Body of pancreas (tissue), 4 donors: ENCODE measurements around the gene FRMPD2. TPM values are rescaled to one million over a fixed set of nuclear protein-coding genes. Genes with fewer than 3 reads are reported as not detected.

ENCODE experiments used
- ATAC-seq: fragments of 150-250 bp; one replicate; pipeline ENCODE4 v1.9.1; 2016
- DNase-seq, 4 donors: peaks; one replicate each; pipeline ENCODE4 v3.0.0-alpha.2; 2019
- H3K27ac ChIP-seq, 4 donors: fragments of 200-600 bp; sonication (generic); 1 replicate in 3 of 4; 2 replicates in 1 of 4; pipeline versions ENCODE4 v1.5.1 to v1.6.1; 2016 to 2019; ENCODE audit warnings: mild to moderate bottlenecking in 1 of 4, mixed read lengths in 1 of 4, moderate library complexity in 1 of 4
- H3K27me3 ChIP-seq, 2 donors: fragments of 200-600 bp; sonication (generic); one replicate each; pipeline ENCODE4 v1.6.0; 2016; ENCODE audit warnings: mild to moderate bottlenecking in 1 of 2
- H3K36me3 ChIP-seq, 2 donors: fragments of 200-600 bp; sonication (generic); replicated peaks in 1 of 2; 2 replicates each; pipeline ENCODE4 v1.5.1; 2016; ENCODE audit warnings: low read depth in 2 of 2; ENCODE audit not compliant: insufficient read depth in 1 of 2
- H3K4me1 ChIP-seq: fragments of 200-600 bp; sonication (generic); one replicate; pipeline ENCODE4 v1.6.0; 2016
- H3K4me3 ChIP-seq, 2 donors: fragments of 200-600 bp; sonication (generic); 1 replicate in 1 of 2; 2 replicates in 1 of 2; pipeline ENCODE4 v1.5.1; 2016 to 2019
- H3K9me3 ChIP-seq, 3 donors: fragments of 200-600 bp; sonication (generic); 1 replicate in 2 of 3; 2 replicates in 1 of 3; pipeline ENCODE4 v1.5.1; 2016
- CTCF ChIP-seq, 7 experiments: fragments of 450-650 bp in 4 of 7; fragments of 200-600 bp in 3 of 7; sonication (generic) in 3 of 7; IDR thresholded peaks; one replicate each; pipeline ENCODE4 v1.5.1; 2016 to 2019; ENCODE audit warnings: antibody characterized with exemption in 7 of 7
- POLR2A ChIP-seq, 3 donors: fragments of 450-650 bp; IDR thresholded peaks; one replicate each; pipeline ENCODE4 v1.6.1; 2016; ENCODE audit warnings: antibody characterized with exemption in 3 of 3, mild to moderate bottlenecking in 2 of 3
- WGBS, 2 donors: methylation state at CpG; one replicate each; pipeline ENCODE4 v1.1.5; 2017; 5-methylcytosine and 5-hydroxymethylcytosine counted together
- intact Hi-C: fragments of 100-400 bp; cut with DNase I; formaldehyde crosslinking; loops from one replicate; pipeline ENCODE4 v1.15.1; 2023
- total RNA-seq, 2 donors: library from RNA; depleted of rRNA; stranded (reverse); fragments of >200 nt; gene quantifications; one replicate each; pipeline ENCODE4 v1.1.0, GENCODE V29; 2016

The FRMPD2 gene
- total RNA-seq, 2 donors from 2014 or later = not detected

- H3K36me3 ChIP-seq = no peaks in the 10 kb centered on the region
- no peaks in the 10 kb centered on the region for H3K9me3 ChIP-seq
- WGBS, 2 donors = 76 to 95% methylated on average over 8 to 15 of the region's 15 CpGs
- DNase-seq = no peak
- no peaks in the 10 kb centered on the region for H3K27me3 ChIP-seq
- TF ChIP-seq POLR2A (IDR thresholded peaks at IDR 0.05) (no peak), CTCF (IDR thresholded peaks at IDR 0.05) (no peak)
- intact Hi-C loops = no loop called here
- H3K27ac ChIP-seq = no peak overlapping the region
- no peak overlapping the region for H3K4me3 ChIP-seq
- ATAC-seq = no peak
- no peaks in the 10 kb centered on the region for H3K4me1 ChIP-seq
Measured at GRCh38 chr10:48242171-48242904, 32.2 kb downstream of the FRMPD2 start.

- no peaks in the 10 kb centered on the region for H3K36me3 ChIP-seq
- no peak overlapping the region for H3K27ac ChIP-seq
- no peaks in the 10 kb centered on the region for H3K9me3 ChIP-seq
- DNase-seq = no peak
- H3K27me3 ChIP-seq = no peaks in the 10 kb centered on the region
- intact Hi-C loops = no loop called here
- H3K4me1 ChIP-seq = no peaks in the 10 kb centered on the region
- H3K4me3 ChIP-seq = no peak overlapping the region
- TF ChIP-seq POLR2A (IDR thresholded peaks at IDR 0.05) (no peak), CTCF (IDR thresholded peaks at IDR 0.05) (no peak)
- ATAC-seq = no peak
Measured at GRCh38 chr10:48241332-48241731, 33.2 kb downstream of the FRMPD2 start.

GRCh38 chr10:48240196-48240595, 34.3 kb downstream of the FRMPD2 start:
- no peaks in the 10 kb centered on the region for H3K9me3 ChIP-seq
- no peak overlapping the region for H3K4me3 ChIP-seq
- 79 to 97% methylated on average over 7 of the region's 7 CpGs for WGBS, 2 donors
- H3K4me1 ChIP-seq = no peaks in the 10 kb centered on the region
- H3K27me3 ChIP-seq = no peaks in the 10 kb centered on the region
- H3K36me3 ChIP-seq = no peaks in the 10 kb centered on the region
- DNase-seq (no peak), ATAC-seq (no peak)
- no peak for TF ChIP-seq POLR2A (IDR thresholded peaks at IDR 0.05)
- TF ChIP-seq CTCF (IDR thresholded peaks at IDR 0.05) = no peak
- H3K27ac ChIP-seq = no peak overlapping the region
- intact Hi-C loops = no loop called here

- no peaks in the 10 kb centered on the region for H3K27me3 ChIP-seq
- no peak for TF ChIP-seq CTCF (IDR thresholded peaks at IDR 0.05)
- no peak for TF ChIP-seq POLR2A (IDR thresholded peaks at IDR 0.05)
- no peak overlapping the region for H3K4me3 ChIP-seq
- H3K36me3 ChIP-seq = no peaks in the 10 kb centered on the region
- WGBS, 2 donors = 76 to 82% methylated on average over 2 of the region's 2 CpGs
- no peak for ATAC-seq
- H3K4me1 ChIP-seq = no peaks in the 10 kb centered on the region
- no peak overlapping the region for H3K27ac ChIP-seq
- intact Hi-C loops = no loop called here
- H3K9me3 ChIP-seq = no peaks in the 10 kb centered on the region
- DNase-seq = no peak
Measured at GRCh38 chr10:48239618-48240017, 34.9 kb downstream of the FRMPD2 start.
